T-helper 2 cell treated with Interferon-gamma antibody and Interleukin-4, amounts not matched to agents 100 ng/mL and 5 ng/mL, for 36 hours (primary cell): ENCODE measurements around the gene CRHR1. TPM values are rescaled to one million over a fixed set of nuclear protein-coding genes. Genes with fewer than 3 reads are reported as not detected.
"Not testable (repeated sequence)": the region's sequence is repeated elsewhere in the genome, so short reads cannot be mapped to it uniquely, and the experiment has no call there.

Experiments
- intact Hi-C: fragments of 100-400 bp; cut with micrococcal nuclease; formaldehyde crosslinking; loops from one replicate; pipeline ENCODE4 v1.15.1; 2023
- total RNA-seq: library from RNA; stranded (reverse); gene quantifications from 2 replicates; pipeline ENCODE4 v1.2.3, GENCODE V29; 2022

CRHR1 gene
- total RNA-seq, 1 donor from 2014 or later, result not detected

DNA sequence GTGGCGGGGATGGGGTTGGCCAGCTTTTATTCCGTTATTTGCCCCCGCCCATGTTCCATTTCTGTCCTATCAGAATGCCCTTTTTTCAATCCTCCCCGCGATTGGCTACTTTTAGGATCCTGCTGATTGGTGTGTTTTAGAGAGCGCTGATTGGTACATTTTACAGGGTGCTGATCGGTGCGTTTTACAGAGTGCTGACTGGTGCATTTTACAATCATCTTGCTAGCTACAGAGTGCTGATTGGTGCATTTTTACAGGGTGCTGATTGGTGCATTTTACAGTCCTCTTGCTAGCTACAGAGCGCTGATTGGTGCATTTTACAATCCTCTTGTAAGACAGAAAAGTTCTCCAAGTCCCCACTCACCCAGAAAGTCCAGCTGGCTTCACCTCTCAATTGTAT, 78.0 kb downstream of the CRHR1 start:
- intact Hi-C loops, result not testable (repeated sequence)

DNA sequence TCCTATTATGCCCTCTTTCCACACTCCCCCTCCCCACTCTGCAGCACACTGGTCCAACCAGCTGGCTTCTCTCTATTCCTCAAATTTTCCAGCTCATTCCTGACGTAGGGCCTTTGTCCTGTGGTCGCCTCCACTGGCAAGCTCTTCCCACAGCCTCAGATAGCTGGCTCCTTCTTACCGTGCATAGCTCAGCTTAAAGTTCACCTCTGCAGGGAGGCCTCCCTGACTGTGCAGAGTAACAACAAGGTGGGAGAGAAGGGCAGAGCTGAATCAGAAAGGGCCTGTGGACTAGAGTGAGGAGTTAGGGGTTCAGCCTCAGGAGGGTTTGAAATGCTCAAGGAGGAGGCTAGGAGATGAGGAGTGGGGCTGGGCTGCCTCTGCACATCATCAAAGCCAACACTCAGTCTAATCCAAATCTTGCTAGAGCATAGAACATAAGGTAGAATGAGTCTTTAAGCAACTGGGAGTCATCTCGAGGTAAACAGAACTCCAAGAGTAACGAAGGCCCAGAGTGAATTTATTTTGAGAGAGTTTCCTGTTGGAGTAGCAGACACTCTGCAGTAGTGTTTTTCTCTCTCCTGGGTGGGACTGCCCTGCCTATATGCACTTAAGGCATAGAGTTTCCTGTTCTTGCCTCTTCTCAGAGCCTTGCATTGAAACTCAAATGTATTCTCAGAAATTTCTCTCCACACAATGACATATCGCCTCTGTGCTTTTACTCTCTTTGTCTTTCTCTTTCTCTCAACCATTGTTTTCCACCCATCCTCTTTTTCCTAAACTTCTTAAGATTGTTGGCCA, 79.9 kb downstream of the CRHR1 start:
- intact Hi-C loops, result no loop called here

DNA sequence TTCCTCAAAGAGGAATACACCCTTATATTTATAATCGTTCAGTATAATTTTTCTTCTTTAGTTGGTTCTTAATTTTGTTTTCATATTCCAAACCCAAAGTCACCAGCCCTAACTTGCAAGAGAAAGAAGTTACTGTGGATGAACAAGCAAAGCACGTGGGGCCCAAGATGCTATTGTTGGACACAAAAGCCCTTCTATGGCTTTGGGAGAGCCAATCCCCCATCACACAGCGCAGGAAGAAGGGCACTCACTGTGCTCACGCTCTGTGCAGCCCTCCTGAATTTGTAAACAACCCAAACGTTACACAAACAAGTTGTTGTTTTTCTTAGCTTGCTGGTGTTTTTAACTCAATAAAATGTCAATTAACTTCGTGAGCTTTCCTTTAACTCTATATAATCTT, 83.1 kb downstream of the CRHR1 start:
- intact Hi-C loops, result no loop called here

DNA sequence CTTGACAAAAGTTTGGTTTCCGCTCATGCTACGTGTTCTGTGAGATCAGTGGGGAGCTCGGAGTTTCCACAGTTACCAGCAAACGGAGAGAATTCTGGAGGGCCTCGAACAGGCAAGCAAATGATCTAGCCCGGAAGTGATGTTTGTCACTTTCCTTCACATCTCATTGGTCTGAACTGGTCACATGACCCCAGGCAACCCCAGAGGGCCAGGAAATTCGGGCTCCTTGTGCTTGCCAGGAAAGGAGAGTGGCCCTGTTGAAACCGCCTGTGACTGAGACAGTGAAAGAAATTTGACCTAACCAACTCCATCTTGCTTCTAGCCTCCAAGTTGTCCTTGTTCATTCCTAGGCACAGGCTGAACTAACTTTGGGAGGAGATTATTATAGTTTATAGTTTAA, 83.6 kb downstream of the CRHR1 start:
- intact Hi-C loops, result no loop called here

DNA sequence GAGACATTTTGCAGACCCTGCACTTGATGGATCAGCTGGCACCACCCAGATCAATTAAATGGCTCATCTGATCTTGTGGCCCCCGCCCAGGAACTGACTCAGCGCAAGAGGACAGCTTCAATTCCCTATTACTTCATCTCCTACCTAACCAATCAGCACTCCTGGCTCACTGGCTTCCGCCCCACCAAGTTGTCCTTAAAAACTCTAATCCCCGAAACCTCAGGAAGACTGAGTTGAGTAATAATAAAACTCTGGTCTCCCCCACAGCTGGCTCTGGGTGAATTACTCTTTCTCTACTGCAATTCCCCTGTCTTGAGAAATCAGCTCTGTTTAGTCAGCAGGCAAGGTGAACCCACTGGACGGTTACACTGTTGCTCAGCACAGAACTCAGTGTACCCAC, 84.2 kb downstream of the CRHR1 start:
- intact Hi-C loops, result no loop called here

DNA sequence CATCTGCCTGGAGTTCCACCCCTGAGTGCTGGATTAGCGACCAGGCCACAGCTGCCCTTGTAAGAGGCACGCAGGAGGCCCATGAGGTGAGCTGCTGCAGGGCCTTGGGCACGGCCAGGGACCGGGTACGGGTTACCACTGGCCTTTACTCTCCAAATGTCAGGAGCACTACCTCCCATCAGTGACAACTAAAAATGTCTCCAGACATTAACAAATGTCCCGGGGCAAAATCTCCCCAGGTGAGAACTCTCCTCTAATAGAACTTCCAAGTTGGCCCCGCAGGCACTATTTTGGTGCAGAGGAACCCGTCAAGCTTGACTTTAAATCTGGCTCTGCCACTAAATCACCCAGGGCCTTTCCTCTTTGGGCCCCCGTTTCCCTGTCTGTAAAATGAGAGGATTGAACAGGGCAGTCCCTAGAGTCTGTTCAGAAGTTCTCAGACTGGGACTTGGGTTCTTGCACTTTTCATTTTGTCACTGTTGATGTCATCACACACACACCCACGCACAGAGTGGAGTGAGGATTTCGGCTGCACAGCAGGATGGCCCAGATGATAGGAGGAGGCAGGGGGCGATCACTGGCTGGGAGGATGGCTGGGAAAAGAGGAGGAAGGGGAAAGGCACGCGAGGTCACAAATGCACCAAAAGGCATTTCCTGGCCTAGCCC, 85.7 kb downstream of the CRHR1 start:
- intact Hi-C loops, result no loop called here

DNA sequence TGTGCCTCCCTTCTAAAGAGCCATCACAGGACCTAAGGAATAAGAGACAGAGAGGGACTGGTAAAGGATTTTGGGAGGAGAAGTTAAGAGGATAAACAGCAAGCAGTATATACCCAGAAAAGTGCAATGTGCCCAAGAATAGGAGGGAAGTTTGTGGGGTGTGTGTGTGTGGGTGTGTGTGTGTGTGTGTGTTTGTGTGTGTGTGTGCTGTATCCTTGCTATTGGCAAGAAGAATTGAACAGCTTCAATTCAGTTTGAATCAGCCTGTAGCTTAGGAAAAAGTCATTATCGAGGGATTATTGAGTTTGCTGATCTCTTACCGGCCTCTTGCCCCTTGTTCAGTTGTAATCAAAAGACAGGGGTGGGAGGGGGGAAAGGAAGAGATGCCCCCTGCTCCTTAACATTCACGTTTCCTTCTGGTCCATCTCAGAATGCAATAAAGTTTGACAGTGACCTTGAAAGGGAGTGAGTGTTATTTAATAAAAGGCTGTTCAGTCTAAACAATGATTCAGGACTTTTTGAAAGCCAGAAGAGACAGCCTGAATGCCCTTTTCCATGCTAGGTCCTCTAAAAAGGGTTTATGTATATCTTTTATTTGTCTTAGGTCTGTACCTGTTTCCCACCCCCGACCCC, 86.3 kb downstream of the CRHR1 start:
- intact Hi-C loops, result no loop called here

DNA sequence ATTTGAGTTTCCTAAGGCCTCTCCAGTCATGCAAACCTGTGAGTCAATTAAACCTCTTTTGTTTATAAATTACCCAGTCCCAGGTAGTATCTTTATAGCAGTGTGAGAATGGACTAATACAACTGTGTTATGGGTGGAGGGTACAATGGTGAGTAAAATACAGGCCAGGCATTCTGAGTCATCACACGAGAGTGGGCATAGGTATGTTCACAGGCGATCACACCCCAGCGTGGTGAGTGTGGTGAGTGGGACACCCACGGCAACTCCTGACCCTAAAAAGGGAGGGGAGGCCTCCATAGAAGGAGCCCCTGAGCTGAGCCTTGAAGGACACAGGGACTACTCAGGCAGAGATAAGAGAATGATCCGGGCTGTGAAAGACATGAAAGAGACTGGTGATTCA, 87.6 kb downstream of the CRHR1 start:
- intact Hi-C loops, result no loop called here

DNA sequence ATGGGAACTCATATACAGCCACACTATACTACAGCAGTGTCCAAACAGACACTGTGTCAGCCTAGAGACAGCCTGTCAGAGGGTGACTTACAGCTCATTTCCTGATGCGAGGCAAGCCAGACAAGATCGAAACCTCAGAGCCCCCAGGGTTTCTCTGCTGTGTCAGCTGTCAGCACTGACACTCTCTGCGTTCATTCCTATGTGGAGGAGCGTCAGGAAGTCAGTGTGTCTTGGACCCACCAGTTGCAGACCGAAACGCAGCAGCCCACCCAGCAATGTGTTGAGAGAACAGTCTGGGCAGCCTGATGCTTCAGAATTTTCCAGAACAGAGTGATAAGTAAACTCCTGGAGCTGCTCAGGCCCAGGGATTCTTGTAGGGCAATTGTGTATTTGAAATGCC, 89.6 kb downstream of the CRHR1 start:
- intact Hi-C loops, result no loop called here

DNA sequence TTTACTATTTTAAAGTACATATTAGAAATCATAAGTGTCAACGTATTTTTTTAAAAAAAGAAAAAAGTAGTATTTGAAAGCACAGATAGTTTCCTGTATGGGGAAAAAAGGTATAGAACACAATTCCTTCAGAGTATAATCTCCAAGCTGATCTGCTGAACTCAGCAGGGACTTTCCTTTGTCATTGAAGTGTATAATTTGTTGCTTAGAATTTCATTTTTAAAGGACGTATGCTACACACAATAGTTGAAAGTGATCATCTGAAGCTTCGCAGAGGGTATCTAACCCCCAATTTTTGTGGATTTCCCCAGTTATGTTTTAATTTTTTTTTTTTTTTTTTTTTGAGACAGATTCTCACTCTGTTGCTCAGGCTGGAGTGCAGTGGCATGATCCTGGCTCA, 90.0 kb downstream of the CRHR1 start:
- intact Hi-C loops, result no loop called here

DNA sequence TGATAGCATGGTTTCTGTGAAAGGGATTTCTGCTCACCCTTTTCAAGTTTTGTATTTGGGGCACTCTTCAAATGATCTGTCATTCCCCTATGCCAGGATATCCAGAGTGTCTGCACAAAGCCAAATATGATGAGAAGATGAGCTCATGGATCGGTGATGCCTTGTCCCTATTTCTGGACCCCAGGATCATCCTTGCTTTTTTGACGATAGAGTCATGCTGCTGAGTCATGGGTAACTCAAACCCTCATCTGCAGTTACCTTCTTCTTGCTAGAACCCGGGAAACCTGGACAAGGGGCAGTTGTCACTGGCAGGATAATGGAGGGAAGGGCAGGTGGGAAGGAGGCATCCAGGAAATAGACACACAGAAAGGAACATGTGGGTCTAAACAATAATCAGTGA, 92.4 kb downstream of the CRHR1 start:
- intact Hi-C loops, result no loop called here

DNA sequence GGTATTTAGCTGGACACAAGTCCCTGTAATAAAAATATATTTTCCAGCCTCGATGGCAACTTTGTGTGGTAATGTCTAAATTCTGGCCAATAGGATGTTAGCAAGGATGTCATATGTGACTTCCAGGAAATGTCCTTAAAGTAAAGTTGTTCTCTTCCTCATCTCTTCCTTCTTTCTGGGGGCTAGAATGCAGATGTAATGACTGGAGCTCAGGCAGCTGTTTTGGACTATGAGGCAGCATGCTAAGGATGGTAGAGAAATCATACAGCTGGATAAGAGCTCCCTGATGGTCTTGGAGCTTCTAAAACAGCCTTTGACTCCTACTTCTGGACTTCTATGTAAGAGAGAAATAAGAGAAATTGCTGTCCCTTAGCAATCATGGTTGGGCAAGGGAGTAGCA, 93.3 kb downstream of the CRHR1 start:
- intact Hi-C loops, result no loop called here

DNA sequence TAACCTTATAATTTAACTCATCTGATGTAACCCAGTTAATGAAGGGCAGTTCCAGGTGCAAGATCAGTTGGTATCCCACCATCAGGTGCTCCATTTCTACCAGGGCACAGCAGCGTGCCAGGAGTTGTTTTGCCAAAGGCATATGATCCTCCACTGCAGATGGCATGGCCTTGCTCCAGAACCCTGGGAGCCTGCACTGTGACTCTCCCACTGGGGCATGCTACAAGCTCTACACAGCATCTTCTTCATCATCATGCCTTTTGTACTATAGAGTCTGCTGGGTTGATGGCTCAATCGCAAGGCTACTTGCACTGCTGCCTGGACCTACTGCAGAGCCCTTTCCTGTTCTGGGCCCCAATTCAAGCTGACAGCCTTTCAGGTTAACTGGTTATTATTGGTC, 98.9 kb downstream of the CRHR1 start:
- intact Hi-C loops, result no loop called here

Other genes starting within 250 kb of the CRHR1 start
- not detected in 2 replicates for gene SPPL2C, start 60.6 kb downstream of the CRHR1 start, total RNA-seq
- gene MAPT, start 110.2 kb downstream of the CRHR1 start, total RNA-seq, result 0.20 and 0.30 TPM in 2 replicates
- not detected in 2 replicates for gene STH, start 214.9 kb downstream of the CRHR1 start, total RNA-seq